ENCODE results near the gene GSTK1. TPM values are rescaled to one million over a fixed set of nuclear protein-coding genes. Genes with fewer than 3 reads are reported as not detected.

Gene GSTK1
- total and polyA plus RNA-seq, 10 of the 15 experiments (the other 5 are each of a cell fraction or from before 2014, with no cell fraction given), result 76.2 to 166 (median 127) TPM

GRCh38 chr7:143284591-143285469, 21.6 kb downstream of the GSTK1 start, which contains the start of gene TMEM139:
Gene TMEM139 (plus strand): TSS chr7:143284958. CDS start chr7:143285958, 1,000 bp downstream.
- no peak for ATAC-seq
- H3K27ac ChIP-seq (ENCODE audit: control insufficient read depth, insufficient read depth), result no peak within 1 kb of the TSS
- ChIA-PET RAD21 (ENCODE audit: unreplicated experiment) (no interaction called here), POLR2A (no interaction called here), CTCF (no interaction called here), SMC1A (ENCODE audit: uncharacterized antibody, unreplicated experiment) (no interaction called here)
- H3K9ac ChIP-seq (ENCODE audit: control insufficient read depth, insufficient read depth, low read length), result no peak within 1 kb of the TSS
- no peaks in the 10 kb centered on the region for H4K20me1 ChIP-seq (ENCODE audit: control insufficient read depth, insufficient read depth)
- H2AFZ ChIP-seq (ENCODE audit: control insufficient read depth, low read depth, low read length), result peak within 1 kb of the TSS; percentile 68
- no peaks in the 10 kb centered on the region; the same call in 2 of the 3 replicates for H3K9me3 ChIP-seq (replicated peaks; ENCODE audit: control insufficient read depth, insufficient read depth, low read length)
- no peaks in the 10 kb centered on the region for H3K27me3 ChIP-seq (replicated peaks in 1 of 2; ENCODE audit: control insufficient read depth in 2 of 2, insufficient read depth in 2 of 2, low read length in 1 of 2)
- FAIRE-seq, result no peak
- peak within 1 kb of the TSS; percentile 57; the same call in 1 of the 2 replicates for H3K4me2 ChIP-seq (ENCODE audit: control insufficient read depth, insufficient read depth)
- H3K79me2 ChIP-seq (ENCODE audit: control insufficient read depth, insufficient read depth, low read length), result peaks cover 16% of the 10 kb centered on the region
- no peak within 1 kb of the TSS for H3K4me3 ChIP-seq
- BruUV-seq (replicated peaks), result no TSS peak
- in situ Hi-C loops (cut with MboI), result no loop called here
- WGBS (ENCODE audit: insufficient coverage, insufficient replicate concordance, low lambda C conversion rate, missing lambda C conversion rate), result 84% methylated on average over 17 of the region's 19 CpGs
- peaks cover 7% of the 10 kb centered on the region for H3K4me1 ChIP-seq (ENCODE audit: control insufficient read depth, insufficient read depth, low read length)
- no peak for DNase-seq (ENCODE audit: low read depth, low spot score)
- intact Hi-C loops (cut with micrococcal nuclease; ENCODE audit: unreplicated experiment), result no loop called here
- H3K36me3 ChIP-seq (ENCODE audit: control insufficient read depth in 2 of 2, insufficient read depth in 2 of 2, low read length in 1 of 2), result no peaks in the 10 kb centered on the region
- no peak for TF ChIP-seq ATF7 (IDR thresholded peaks at IDR 0.05; ENCODE audit: low read depth)
- TF ChIP-seq JUND (IDR thresholded peaks at IDR 0.05; ENCODE audit: low read depth, low read length), result no peak
- no peak for TF ChIP-seq MYC (IDR thresholded peaks at IDR 0.05; ENCODE audit: insufficient read depth, insufficient read length, insufficient replicate concordance, low read length, severe bottlenecking)
- no peak for TF ChIP-seq LARP7 (IDR thresholded peaks at IDR 0.05)
- TF ChIP-seq, protein P1, sequence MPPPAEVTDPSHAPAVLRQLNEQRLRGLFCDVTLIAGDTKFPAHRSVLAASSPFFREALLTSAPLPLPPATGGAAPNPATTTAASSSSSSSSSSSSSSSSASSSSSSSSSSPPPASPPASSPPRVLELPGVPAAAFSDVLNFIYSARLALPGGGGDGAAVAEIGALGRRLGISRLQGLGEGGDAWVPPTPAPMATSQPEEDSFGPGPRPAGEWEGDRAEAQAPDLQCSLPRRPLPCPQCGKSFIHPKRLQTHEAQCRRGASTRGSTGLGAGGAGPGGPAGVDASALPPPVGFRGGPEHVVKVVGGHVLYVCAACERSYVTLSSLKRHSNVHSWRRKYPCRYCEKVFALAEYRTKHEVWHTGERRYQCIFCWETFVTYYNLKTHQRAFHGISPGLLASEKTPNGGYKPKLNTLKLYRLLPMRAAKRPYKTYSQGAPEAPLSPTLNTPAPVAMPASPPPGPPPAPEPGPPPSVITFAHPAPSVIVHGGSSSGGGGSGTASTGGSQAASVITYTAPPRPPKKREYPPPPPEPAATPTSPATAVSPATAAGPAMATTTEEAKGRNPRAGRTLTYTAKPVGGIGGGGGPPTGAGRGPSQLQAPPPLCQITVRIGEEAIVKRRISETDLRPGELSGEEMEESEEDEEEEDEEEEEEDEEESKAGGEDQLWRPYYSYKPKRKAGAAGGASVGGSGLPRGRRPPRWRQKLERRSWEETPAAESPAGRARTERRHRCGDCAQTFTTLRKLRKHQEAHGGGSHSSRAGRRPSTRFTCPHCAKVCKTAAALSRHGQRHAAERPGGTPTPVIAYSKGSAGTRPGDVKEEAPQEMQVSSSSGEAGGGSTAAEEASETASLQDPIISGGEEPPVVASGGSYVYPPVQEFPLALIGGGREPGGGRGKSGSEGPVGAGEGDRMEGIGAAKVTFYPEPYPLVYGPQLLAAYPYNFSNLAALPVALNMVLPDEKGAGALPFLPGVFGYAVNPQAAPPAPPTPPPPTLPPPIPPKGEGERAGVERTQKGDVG (CRISPR knock-in tag; IDR thresholded peaks at IDR 0.05), result no peak
- TF ChIP-seq YY1 (IDR thresholded peaks at IDR 0.05; ENCODE audit: low read depth, low read length), result no peak
- TF ChIP-seq BMI1 (IDR thresholded peaks at IDR 0.05; ENCODE audit: borderline replicate concordance), result no peak
- no peak for TF ChIP-seq RAD21 (IDR thresholded peaks at IDR 0.05; ENCODE audit: insufficient read depth, low read depth, low read length)
- TF ChIP-seq SPI1 (IDR thresholded peaks at IDR 0.05; ENCODE audit: borderline replicate concordance, insufficient read depth, low read depth, low read length), result no peak
- no peak for TF ChIP-seq NFYB (IDR thresholded peaks at IDR 0.05; ENCODE audit: insufficient read depth, low read depth, low read length)
- no peak for TF ChIP-seq CHD2 (IDR thresholded peaks at IDR 0.05; ENCODE audit: borderline replicate concordance, low read depth, low read length)
- TF ChIP-seq POLR2A (IDR thresholded peaks at IDR 0.05; ENCODE audit: low read depth, low read length), result no peak
- TF ChIP-seq SMAD1 (IDR thresholded peaks at IDR 0.05; ENCODE audit: low read depth, partially characterized antibody), result no peak
- TF ChIP-seq CHD4 (IDR thresholded peaks at IDR 0.05), result no peak
- TF ChIP-seq ZNF207 (IDR thresholded peaks at IDR 0.05; ENCODE audit: borderline replicate concordance), result no peak
- TF ChIP-seq STAT1 (conservative IDR thresholded peaks at IDR 0.05), result no peak
- no peak for TF ChIP-seq KDM1A (IDR thresholded peaks at IDR 0.05; ENCODE audit: borderline replicate concordance)
- TF ChIP-seq STAT3 (IDR thresholded peaks at IDR 0.05; ENCODE audit: low read depth, low read length), result no peak
